H54 (cell line): ENCODE data around the gene TBL3.
"Not testable (repeated sequence)": the region's sequence is repeated elsewhere in the genome, so short reads cannot be mapped to it uniquely, and the experiment has no call there.

Experiments
- DNase-seq: peaks from one replicate; pipeline ENCODE4 v3.0.0; 2011; ENCODE audit warnings: low spot score, mixed read lengths; ENCODE audit not compliant: insufficient read length
- FAIRE-seq: peaks from 3 replicates; lab custom pipeline; 2011; peaks lifted over from hg19 to GRCh38; lab: Jason Lieb, UNC
- POLR2A ChIP-seq: IDR thresholded peaks from 2 replicates; pipeline ENCODE4 v1.6.1; 2011; ENCODE audit warnings: low read depth, mild to moderate bottlenecking, low read length

The TBL3 gene

DNA sequence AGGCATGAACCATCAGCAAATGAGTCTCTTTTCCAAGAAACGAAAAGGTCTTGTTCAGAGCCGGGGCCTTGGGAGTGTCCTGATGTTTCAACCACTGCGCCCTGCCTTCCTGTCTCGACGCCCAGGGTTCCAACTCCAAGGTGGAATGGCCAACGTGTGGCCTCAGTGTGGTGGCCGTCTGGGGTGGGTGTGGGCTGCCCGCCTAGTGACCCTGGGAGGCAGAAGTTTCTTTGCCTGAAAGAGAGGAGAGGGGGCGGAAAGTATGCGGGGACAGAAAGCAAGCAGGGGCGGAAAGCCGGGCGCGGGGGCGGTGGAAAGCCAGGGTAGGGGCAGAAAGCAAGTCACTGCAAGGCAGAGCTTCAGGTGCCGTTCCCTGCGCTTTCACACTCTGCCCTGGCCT is 32.9 kb upstream of the TBL3 start:
- TF ChIP-seq POLR2A = no peak
- DNase-seq (no peak), FAIRE-seq (no peak)

DNA sequence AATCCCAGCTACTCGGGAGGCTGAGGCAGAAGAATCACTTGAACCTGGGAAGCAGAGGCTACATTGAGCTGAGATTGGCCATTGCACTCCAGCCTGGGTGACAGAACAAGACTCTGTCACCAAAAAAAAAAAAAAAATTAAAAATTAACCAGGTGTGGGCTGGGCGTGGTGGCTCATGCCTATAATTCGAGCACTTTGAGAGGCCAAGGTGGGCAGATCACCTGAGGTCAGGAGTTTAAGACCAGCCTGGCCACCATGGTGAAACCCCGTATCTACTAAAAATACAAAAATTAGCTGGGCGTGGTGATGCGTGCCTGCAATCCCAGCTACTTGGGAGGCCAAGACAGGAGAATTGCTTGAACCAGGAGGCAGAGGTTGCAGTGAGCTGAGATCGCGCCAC is 32.0 kb upstream of the TBL3 start:
- not testable (repeated sequence) for FAIRE-seq, DNase-seq

GRCh38 chr16:1940273-1941161 is 31.3 kb upstream of the TBL3 start:
- DNase-seq (no peak), FAIRE-seq (no peak)

GRCh38 chr16:1941162-1942046 is 30.4 kb upstream of the TBL3 start:
- no peak for TF ChIP-seq POLR2A
- no peak for DNase-seq
- FAIRE-seq = no peak

More at GRCh38 chr16:1940273-1941161, 31.3 kb upstream of the TBL3 start:
- TF ChIP-seq POLR2A = no peak

DNA sequence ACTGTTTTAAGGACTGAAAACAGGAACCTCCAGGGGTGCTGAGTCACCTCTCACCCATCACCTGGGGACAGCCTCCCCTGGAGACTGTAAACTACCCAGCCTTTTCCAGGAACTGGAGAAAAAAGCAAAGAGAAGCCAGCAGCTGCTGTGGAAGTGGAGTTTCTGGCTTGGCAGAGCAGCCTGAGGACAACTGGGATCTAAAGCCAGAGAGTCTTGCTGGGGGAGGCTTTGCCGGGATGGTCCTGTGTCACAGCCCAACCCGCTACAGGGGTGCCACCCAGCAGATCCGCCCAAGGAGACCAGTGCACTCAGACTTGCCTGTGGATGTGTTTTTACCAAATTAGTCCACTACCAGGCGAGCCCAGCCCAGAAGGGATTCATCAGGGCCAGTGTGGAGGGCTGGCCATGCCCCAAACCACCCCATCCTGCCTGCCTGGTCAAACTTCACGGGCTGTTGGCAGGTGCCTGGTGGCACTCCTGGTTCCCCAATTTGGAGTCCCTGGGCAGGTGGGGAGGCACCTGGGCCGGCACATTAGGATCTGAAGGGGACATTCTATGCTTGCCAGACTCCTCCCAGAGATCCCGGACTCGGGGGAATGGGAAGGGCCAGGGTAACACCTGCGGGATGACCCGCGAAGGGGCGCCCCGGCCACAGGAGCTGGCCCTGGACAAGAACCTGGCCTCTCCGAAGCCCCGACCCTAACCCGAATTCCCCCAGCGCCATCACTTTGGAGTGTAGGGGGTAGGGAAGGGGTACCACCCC is 29.6 kb upstream of the TBL3 start:
- no peak for TF ChIP-seq POLR2A
- DNase-seq (no peak), FAIRE-seq (no peak)

DNA sequence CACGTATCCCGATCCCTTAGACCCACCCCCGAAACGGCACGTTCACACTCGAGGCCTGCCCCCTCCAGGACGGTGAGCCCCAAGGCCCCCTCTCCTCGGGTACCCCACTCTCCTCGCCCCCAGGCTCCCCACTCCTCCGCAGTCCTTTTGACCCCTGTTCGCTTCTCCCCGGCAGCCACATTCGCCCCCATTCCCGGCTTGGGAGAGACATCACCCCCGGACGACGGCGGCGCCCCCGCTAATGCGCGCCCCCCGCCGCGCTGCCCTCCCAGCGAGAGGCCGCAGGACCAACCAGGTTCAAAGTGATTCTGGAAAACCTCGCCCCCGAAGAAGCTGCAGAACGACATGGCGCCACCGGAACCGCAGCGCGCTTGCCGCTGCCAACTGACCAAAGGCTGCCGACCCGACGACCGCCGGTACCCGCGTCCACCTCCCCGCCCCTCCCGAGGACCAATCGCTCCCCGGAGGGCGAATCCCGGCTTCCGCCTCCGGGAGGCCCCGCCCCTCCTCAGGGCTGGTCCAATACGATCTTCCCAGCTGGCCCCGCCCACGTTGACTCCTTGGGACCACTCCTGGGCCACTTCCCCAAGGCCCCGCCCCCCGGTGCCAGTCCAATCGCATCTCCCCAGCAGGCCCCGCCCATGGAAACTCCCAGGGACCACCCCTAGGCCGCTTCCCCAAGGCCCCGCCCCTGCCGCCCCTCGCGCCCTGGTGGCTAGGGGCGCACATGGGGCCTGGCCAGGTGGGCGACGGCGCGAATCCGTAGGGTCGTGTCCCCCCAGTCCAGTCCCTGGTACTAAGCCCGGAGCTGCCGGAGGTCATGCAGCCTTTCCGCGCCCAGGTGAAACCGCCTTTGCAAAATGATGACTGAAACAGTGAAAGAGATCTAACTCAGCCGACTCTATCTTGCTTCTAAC is 28.8 kb upstream of the TBL3 start, which contains the start of gene MSRB1:
MSRB1 (minus strand) TSS at position 390 of the 917 bp plus-strand sequence; CDS start at position 347, 43 bp downstream.
- DNase-seq (peak; percentile 98), FAIRE-seq (peak; percentile 67)
- peak; percentile 91 for TF ChIP-seq POLR2A

- no peak for DNase-seq
- FAIRE-seq = no peak
- no peak for TF ChIP-seq POLR2A
Measured at GRCh38 chr16:1944612-1945199, 27.1 kb upstream of the TBL3 start.

DNA sequence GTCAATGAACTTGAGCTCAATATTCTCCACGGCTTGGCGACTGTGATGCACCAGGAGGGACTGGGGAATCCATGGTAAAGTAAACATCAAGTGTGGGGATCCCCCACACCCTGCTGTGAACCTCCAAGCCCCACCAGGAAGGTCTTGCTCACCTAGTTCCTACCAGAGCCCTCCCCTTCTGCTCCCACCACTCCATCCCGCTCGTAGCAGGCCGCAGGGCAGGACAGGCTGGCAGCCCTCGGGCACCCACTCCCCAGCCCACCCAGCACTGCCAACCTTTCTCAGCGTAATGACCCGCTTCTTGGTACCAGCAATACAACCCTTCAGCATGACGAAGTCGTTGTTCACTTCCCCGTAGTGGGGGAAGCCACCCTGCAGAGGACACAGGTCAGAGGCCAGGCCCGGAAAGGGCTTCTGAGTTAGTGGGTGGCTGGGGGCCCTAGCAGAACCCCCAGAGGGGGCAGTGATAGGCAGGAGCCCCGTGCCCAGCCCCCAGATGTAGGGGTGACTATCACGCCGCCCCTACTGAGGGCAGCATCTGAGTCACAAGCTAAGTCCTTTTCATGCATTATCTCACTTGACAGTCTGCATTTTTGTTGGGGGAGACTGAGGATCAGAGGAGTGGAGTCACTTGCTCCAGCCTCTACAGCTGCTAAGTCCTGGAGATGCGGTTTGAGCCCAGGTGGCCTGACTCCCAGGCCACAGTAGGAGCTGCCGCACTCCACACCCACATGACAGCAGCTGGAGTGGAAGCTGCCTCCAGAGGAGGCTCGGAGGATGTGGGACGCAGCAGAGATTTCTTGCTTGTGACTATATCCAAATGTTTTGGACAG is 26.1 kb upstream of the TBL3 start:
- DNase-seq (no peak), FAIRE-seq (no peak)
- TF ChIP-seq POLR2A = no peak

DNA sequence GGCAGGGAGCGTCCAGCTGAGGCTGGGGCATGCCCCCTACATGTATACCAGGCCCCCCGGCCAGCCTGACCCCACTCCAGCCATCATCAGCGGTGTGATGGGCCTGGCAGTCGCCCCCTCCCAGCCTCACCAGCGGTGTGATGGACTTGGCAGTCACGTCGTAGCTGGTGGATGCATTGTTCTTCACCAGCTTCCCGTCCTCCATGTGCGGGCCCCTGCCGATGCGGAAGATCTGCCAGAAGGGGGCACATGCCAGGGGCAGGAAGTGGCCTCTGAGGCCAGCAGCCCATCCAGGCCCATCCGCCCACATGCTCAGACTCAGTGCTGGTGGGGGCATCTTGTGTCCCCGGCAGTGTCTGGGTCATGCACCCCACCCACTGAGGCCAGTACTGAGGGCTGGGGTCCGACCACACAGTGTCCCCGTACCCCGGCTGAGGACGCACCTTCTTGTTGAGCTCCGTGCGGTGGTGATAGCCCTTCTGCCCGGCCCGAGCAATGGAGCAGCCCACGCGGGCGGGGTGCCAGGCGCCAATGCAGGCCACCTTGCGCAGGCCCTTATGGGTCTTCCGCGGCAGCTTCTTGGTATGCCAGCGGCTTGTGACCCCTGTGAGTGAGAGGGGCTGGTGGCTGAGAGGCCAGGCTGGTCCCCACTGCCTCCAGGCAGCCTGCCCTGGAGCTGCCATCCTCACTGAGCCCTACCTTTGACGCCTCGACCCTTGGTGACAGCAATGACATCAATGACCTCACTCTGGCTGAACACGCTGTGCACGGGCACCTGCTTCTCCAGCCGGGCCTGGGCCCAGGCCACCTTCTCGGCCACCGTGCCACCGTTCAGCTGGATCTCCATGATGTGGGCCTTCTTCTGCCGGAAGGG is 25.1 kb upstream of the TBL3 start:
- no peak for FAIRE-seq
- DNase-seq = no peak
- TF ChIP-seq POLR2A = no peak

GRCh38 chr16:1947369-1947670 is 24.5 kb upstream of the TBL3 start:
- DNase-seq (no peak), FAIRE-seq (no peak)
- no peak for TF ChIP-seq POLR2A

GRCh38 chr16:1949507-1949906 is 22.3 kb upstream of the TBL3 start:
- FAIRE-seq = no peak
- DNase-seq = no peak
- no peak for TF ChIP-seq POLR2A
